B cell (primary cell): ENCODE data around the gene RDH12. TPM values are rescaled to one million over a fixed set of nuclear protein-coding genes. Genes with fewer than 3 reads are reported as not detected.

Experiments
- ATAC-seq: fragments of 200-7000 bp; cut with Tn5 transposase; one replicate; pipeline ENCODE4 v1.10.0; 2021; ENCODE audit warnings: low read depth, mild to moderate bottlenecking, moderate number of reproducible peaks, moderate library complexity
- CTCF ChIA-PET: fragments of 350-600 bp; sonication (Branson Sonifier 250); formaldehyde crosslinking; loops from one replicate; lab custom pipeline; 2021; ENCODE audit warnings: antibody characterized with exemption, inconsistent platforms; lab: Charles Lee
- POLR2A ChIA-PET: fragments of 350-600 bp; sonication (Branson Sonifier 250); formaldehyde crosslinking; loops from one replicate; lab custom pipeline; 2021; ENCODE audit warnings: antibody characterized with exemption; lab: Charles Lee
- DNase-seq: peaks from one replicate; pipeline ENCODE4 v3.0.0; 2013
- H2AFZ ChIP-seq: 2 replicates; pipeline ENCODE4 v1.6.1; 2012; ENCODE audit warnings: mild to moderate bottlenecking, low read depth, low read length; ENCODE audit not compliant: insufficient read depth, poor library complexity, severe bottlenecking
- H3K27ac ChIP-seq, 2 donors: 1 replicate in 1 of 2; 2 replicates in 1 of 2; pipeline ENCODE4 v1.5.1; 2012 to 2013; ENCODE audit warnings: low read length in 2 of 2, mild to moderate bottlenecking in 2 of 2, moderate library complexity in 1 of 2
- H3K27me3 ChIP-seq, 4 experiments: fragments of 200-600 bp in 1 of 4; sonication (generic) in 1 of 4; replicated peaks in 1 of 4; 1 replicate in 2 of 4; 2 replicates in 2 of 4; pipeline versions ENCODE4 v1.6.1 to v1.7.0; 2013 to 2016; ENCODE audit warnings: low read length in 3 of 4, mild to moderate bottlenecking in 2 of 4, mixed read lengths in 1 of 4, moderate library complexity in 1 of 4; ENCODE audit not compliant: insufficient read depth in 4 of 4, control insufficient read depth in 3 of 4; ENCODE audit errors: control extremely low read depth in 1 of 4
- H3K36me3 ChIP-seq, 2 experiments: replicated peaks in 1 of 2; 1 replicate in 1 of 2; 2 replicates in 1 of 2; pipeline versions ENCODE4 v1.6.1 to v1.7.1; 2013; ENCODE audit warnings: low read length in 1 of 2; ENCODE audit not compliant: insufficient read depth in 2 of 2, control insufficient read depth in 1 of 2; ENCODE audit errors: control extremely low read depth in 1 of 2, extremely low read depth in 1 of 2
- H3K4me1 ChIP-seq, 2 donors: fragments of 200-600 bp in 1 of 2; sonication (generic) in 1 of 2; 1 replicate in 1 of 2; 2 replicates in 1 of 2; pipeline versions ENCODE4 v1.5.1 to v1.6.1; 2013 to 2017; ENCODE audit warnings: low read length in 2 of 2; ENCODE audit not compliant: control insufficient read depth in 2 of 2, insufficient read depth in 2 of 2
- H3K4me2 ChIP-seq: replicated peaks from 2 replicates; pipeline ENCODE3; 2012; ENCODE audit warnings: mild to moderate bottlenecking, low read depth, low read length; ENCODE audit not compliant: poor library complexity, severe bottlenecking
- H3K4me3 ChIP-seq, 5 experiments: fragments of 200-600 bp in 1 of 5; sonication (generic) in 1 of 5; 1 replicate in 3 of 5; 2 replicates in 2 of 5; pipeline versions ENCODE4 v1.5.1 to v1.7.0; 2011 to 2016; ENCODE audit warnings: low read length in 4 of 5, mild to moderate bottlenecking in 4 of 5, low read depth in 2 of 5, control low read depth in 1 of 5, moderate library complexity in 1 of 5; ENCODE audit not compliant: insufficient read depth in 1 of 5; ENCODE audit errors: control extremely low read depth in 1 of 5, extremely low read depth in 1 of 5
- H3K79me2 ChIP-seq: fragments of 200-600 bp; sonication (generic); one replicate; pipeline ENCODE4 v1.6.0; 2016; ENCODE audit warnings: low read length; ENCODE audit not compliant: control insufficient read depth, insufficient read depth
- H3K9ac ChIP-seq: fragments of 200-600 bp; sonication (generic); 2 replicates; pipeline ENCODE4 v1.6.1; 2017; ENCODE audit warnings: mild to moderate bottlenecking, low read length, moderate library complexity
- H3K9me3 ChIP-seq, 3 donors: one replicate each; pipeline versions ENCODE4 v1.6.1 to v1.7.1; 2013; ENCODE audit warnings: low read length in 2 of 3; ENCODE audit not compliant: control insufficient read depth in 2 of 3, insufficient read depth in 1 of 3; ENCODE audit errors: control extremely low read depth in 1 of 3
- H4K20me1 ChIP-seq: 2 replicates; pipeline ENCODE4 v1.6.0; 2012; ENCODE audit warnings: mild to moderate bottlenecking, low read length; ENCODE audit not compliant: insufficient read depth, control insufficient read depth, poor library complexity, severe bottlenecking
- H3K27ac Mint-ChIP-seq: one replicate; pipeline ENCODE4 v1.8.0; 2021; ENCODE audit warnings: mixed read lengths
- H3K27me3 Mint-ChIP-seq: one replicate; pipeline ENCODE4 v1.8.0; 2021; ENCODE audit warnings: mixed read lengths
- H3K4me1 Mint-ChIP-seq: one replicate; pipeline ENCODE4 v1.8.0; 2021; ENCODE audit warnings: mixed read lengths
- H3K4me3 Mint-ChIP-seq: one replicate; pipeline ENCODE4 v1.8.0; 2021; ENCODE audit warnings: mixed read lengths
- H3K9me3 Mint-ChIP-seq: one replicate; pipeline ENCODE4 v1.8.0; 2022; ENCODE audit warnings: mixed read lengths; ENCODE audit not compliant: insufficient read depth
- EZH2 ChIP-seq: IDR thresholded peaks from 2 replicates; pipeline ENCODE4 v1.6.1; 2012; ENCODE audit warnings: borderline replicate concordance, low read depth, mild to moderate bottlenecking, moderate library complexity, low read length; ENCODE audit not compliant: insufficient read depth, poor library complexity, severe bottlenecking
- WGBS: methylation state at CpG from one replicate; pipeline ENCODE4 v1.1.5; 2013; ENCODE audit warnings: missing lambda C conversion rate; ENCODE audit not compliant: insufficient coverage; 5-methylcytosine and 5-hydroxymethylcytosine counted together
- intact Hi-C: fragments of 100-400 bp; cut with micrococcal nuclease; formaldehyde crosslinking; loops from one replicate; pipeline ENCODE4 v1.10.0; 2022
- polyA plus RNA-seq: library from polyadenylated mRNA; depleted of rRNA; stranded (reverse); fragments of >200 nt; gene quantifications from 2 replicates; pipeline ENCODE4 v1.2.3, GENCODE V29; 2012
- total RNA-seq, 2 donors: library from RNA; stranded (reverse); fragments of 120-200 nt in 1 of 2; gene quantifications; 1 replicate in 1 of 2; 2 replicates in 1 of 2; pipeline versions ENCODE4 v1.2.3 to v1.2.4, GENCODE V29; 2013 to 2022
- TF ChIP-seq, protein P1 (sequence below): fragments of 200-600 bp; IDR thresholded peaks from one replicate; pipeline ENCODE4 v1.8.0; 2022; ENCODE audit warnings: antibody characterized with exemption, mild to moderate bottlenecking

The RDH12 gene
- total and polyA plus RNA-seq, 2 donors (not counting 1 experiment from before 2014, with no cell fraction given): not detected

DNA sequence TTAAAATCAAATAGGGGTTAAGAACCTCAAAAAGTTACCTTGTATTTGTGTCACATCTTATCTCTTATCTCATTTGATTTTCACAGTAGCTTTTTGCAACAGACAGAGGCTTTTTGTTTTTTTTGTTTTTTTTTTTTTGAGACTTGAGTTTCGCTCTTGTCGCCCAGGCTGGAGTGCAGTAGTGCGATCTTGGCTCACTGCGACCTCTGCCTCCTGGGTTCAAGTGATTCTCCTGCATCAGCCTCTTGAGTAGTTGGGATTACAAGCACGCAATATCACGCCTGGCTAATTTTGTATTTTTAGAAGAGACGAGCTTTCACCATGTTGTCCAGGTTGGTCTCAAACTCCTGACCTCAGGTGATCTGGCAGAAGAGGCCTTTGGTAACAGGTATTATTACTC is 25.7 kb downstream of the RDH12 start:
- 92% methylated on average over 4 of the region's 7 CpGs for WGBS
- H3K4me1 Mint-ChIP-seq: peaks cover 3% of the 10 kb centered on the region
- no peaks in the 10 kb centered on the region for H3K36me3 ChIP-seq
- no peaks in the 10 kb centered on the region for H3K9me3 Mint-ChIP-seq
- ChIA-PET CTCF (interaction anchor here (1.4 kb wide), 1 partner anchor 15 kb away, joined by 4 read pairs; no protein-coding TSS in a partner anchor), POLR2A (no interaction called here)
- no peak overlapping the region for H3K9ac ChIP-seq
- H2AFZ ChIP-seq: no peak overlapping the region
- no peaks in the 10 kb centered on the region for H4K20me1 ChIP-seq
- intact Hi-C loops: no loop called here
- H3K27ac Mint-ChIP-seq: no peak overlapping the region
- no peaks in the 10 kb centered on the region for H3K79me2 ChIP-seq
- H3K27me3 ChIP-seq: peaks cover 0 to 22% (median 9%) of the 10 kb centered on the region in 4 experiments
- peaks cover 0 to 9% (median 5%) of the 10 kb centered on the region in 3 donors for H3K9me3 ChIP-seq
- H3K4me2 ChIP-seq: no peak overlapping the region
- no peaks in the 10 kb centered on the region for H3K4me1 ChIP-seq
- no peak for ATAC-seq
- DNase-seq: no peak
- no peak overlapping the region for H3K27ac ChIP-seq
- H3K4me3 Mint-ChIP-seq: no peak overlapping the region
- H3K4me3 ChIP-seq: no peak overlapping the region
- no peak for TF ChIP-seq EZH2
- TF ChIP-seq, protein P1, sequence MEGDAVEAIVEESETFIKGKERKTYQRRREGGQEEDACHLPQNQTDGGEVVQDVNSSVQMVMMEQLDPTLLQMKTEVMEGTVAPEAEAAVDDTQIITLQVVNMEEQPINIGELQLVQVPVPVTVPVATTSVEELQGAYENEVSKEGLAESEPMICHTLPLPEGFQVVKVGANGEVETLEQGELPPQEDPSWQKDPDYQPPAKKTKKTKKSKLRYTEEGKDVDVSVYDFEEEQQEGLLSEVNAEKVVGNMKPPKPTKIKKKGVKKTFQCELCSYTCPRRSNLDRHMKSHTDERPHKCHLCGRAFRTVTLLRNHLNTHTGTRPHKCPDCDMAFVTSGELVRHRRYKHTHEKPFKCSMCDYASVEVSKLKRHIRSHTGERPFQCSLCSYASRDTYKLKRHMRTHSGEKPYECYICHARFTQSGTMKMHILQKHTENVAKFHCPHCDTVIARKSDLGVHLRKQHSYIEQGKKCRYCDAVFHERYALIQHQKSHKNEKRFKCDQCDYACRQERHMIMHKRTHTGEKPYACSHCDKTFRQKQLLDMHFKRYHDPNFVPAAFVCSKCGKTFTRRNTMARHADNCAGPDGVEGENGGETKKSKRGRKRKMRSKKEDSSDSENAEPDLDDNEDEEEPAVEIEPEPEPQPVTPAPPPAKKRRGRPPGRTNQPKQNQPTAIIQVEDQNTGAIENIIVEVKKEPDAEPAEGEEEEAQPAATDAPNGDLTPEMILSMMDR: no peak
- H3K27me3 Mint-ChIP-seq: peaks cover 29% of the 10 kb centered on the region

DNA sequence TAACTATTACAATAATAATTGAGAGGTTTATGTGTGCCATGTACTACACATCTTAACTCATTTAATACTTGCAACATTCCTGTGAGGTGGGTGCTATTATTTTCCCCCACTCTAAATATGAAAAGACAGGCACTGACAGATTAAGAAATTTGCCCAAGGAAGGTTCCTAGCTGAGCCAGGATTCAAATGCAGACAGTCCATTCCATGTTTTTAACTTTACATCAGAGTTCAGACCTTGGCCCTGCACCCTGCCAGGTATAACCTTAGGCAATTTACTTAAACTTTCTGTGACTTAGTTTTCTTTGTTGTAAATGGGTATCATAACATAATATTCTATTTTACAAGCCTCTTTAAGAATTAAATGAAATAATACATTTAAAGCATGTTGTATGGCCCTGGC is 26.6 kb downstream of the RDH12 start:
- H3K27me3 Mint-ChIP-seq: peaks cover 22% of the 10 kb centered on the region
- ATAC-seq: no peak
- intact Hi-C loops: no loop called here

More for the DNA sequence above, 26.6 kb downstream of the RDH12 start:
- Histone ChIP-seq H3K79me2 (no peaks in the 10 kb centered on the region), H3K36me3 (no peaks in the 10 kb centered on the region), H3K9me3 (peaks cover 0 to 7% (median 4%) of the 10 kb centered on the region in 3 donors), H3K4me1 (no peaks in the 10 kb centered on the region), H3K27me3 (peaks cover 0 to 18% (median 5%) of the 10 kb centered on the region in 4 experiments), H4K20me1 (no peaks in the 10 kb centered on the region), H3K4me3 (no peak overlapping the region), H3K9ac (no peak overlapping the region), H3K4me2 (no peak overlapping the region), H2AFZ (no peak overlapping the region), H3K27ac (no peak overlapping the region)
- Mint-ChIP-seq H3K4me1 (no peaks in the 10 kb centered on the region), H3K27ac (no peak overlapping the region), H3K4me3 (no peak overlapping the region), H3K9me3 (no peaks in the 10 kb centered on the region)
- no peak for DNase-seq
- ChIA-PET POLR2A (no interaction called here), CTCF (interaction anchor here (1.4 kb wide), 1 partner anchor 15 kb away, joined by 4 read pairs; no protein-coding TSS in a partner anchor)
- TF ChIP-seq, protein P1: no peak
- TF ChIP-seq EZH2: no peak
